ENCODE data around the gene HTT. TPM values are rescaled to one million over a fixed set of nuclear protein-coding genes. Genes with fewer than 3 reads are reported as not detected.

HTT gene
- total RNA-seq, 1 experiment from 2014 or later, result 85.4 TPM

- TF ChIP-seq AFF4 (CRISPR knock-in tag; IDR thresholded peaks at IDR 0.05; ENCODE audit: borderline replicate concordance), result no peak
Observed at GRCh38 chr4:3034231-3034630, 40.2 kb upstream of the HTT start (continued).

- ATAC-seq (no peak), DNase-seq (ENCODE audit: low spot score) (no peak)
- no peaks in the 10 kb centered on the region for H3K9me3 Mint-ChIP-seq
- no peak for TF ChIP-seq ATF6 (CRISPR knock-in tag; IDR thresholded peaks at IDR 0.05)
- TF ChIP-seq TEAD4 (CRISPR knock-in tag; IDR thresholded peaks at IDR 0.05), result no peak
- no peak for TF ChIP-seq ZNF425 (CRISPR knock-in tag; conservative IDR thresholded peaks at IDR 0.05)
- no peak for TF ChIP-seq FOXJ3 (CRISPR knock-in tag; IDR thresholded peaks at IDR 0.05; ENCODE audit: borderline replicate concordance)
- ChIA-PET POLR2A (no interaction called here), CTCF (interaction anchor here (1.6 to 2.4 kb wide), 2 partner anchors 57 to 283 kb away, joined by 5 read pairs; no protein-coding TSS in a partner anchor)
- no peaks in the 10 kb centered on the region for H3K36me3 Mint-ChIP-seq
- no peak overlapping the region for H3K4me3 Mint-ChIP-seq
- H3K4me1 Mint-ChIP-seq, result 0 out of 2 replicates have a peak, but pooled peaks cover 4% of the 10 kb centered on the region
- H3K27ac Mint-ChIP-seq, result no peak overlapping the region
- H3K27me3 Mint-ChIP-seq (ENCODE audit: low read depth), result no peaks in the 10 kb centered on the region
Observed at GRCh38 chr4:3035249-3035648, 39.2 kb upstream of the HTT start.

GRCh38 chr4:3035674-3036073 is 38.8 kb upstream of the HTT start:
- 0 out of 2 replicates have a peak, but pooled peaks cover 4% of the 10 kb centered on the region for H3K4me1 Mint-ChIP-seq
- TF ChIP-seq NFATC4 (CRISPR knock-in tag; IDR thresholded peaks at IDR 0.05) (no peak), TP53 (CRISPR knock-in tag; IDR thresholded peaks at IDR 0.05) (no peak), ZNF396 (CRISPR knock-in tag; IDR thresholded peaks at IDR 0.05; ENCODE audit: borderline replicate concordance) (no peak), CBFB (CRISPR knock-in tag; IDR thresholded peaks at IDR 0.05; ENCODE audit: low read depth) (no peak), NR2C2 (CRISPR knock-in tag; IDR thresholded peaks at IDR 0.05) (no peak), ZNF281 (CRISPR knock-in tag; IDR thresholded peaks at IDR 0.05) (no peak), USF1 (CRISPR knock-in tag; IDR thresholded peaks at IDR 0.05) (no peak), ZNF425 (CRISPR knock-in tag; conservative IDR thresholded peaks at IDR 0.05) (no peak), SP1 (CRISPR knock-in tag; conservative IDR thresholded peaks at IDR 0.05) (no peak), STAT6 (CRISPR knock-in tag; conservative IDR thresholded peaks at IDR 0.05; ENCODE audit: low read depth) (no peak)
- no peaks in the 10 kb centered on the region for H3K36me3 Mint-ChIP-seq
- ATAC-seq (no peak), DNase-seq (ENCODE audit: low spot score) (no peak)
- no peak overlapping the region for H3K27ac Mint-ChIP-seq
- H3K27me3 Mint-ChIP-seq (ENCODE audit: low read depth), result no peaks in the 10 kb centered on the region; the same call in 1 of the 2 replicates
- ChIA-PET CTCF (interaction anchor here (1.0 to 2.4 kb wide), 2 partner anchors 26 to 283 kb away, joined by 3 to 5 read pairs; no protein-coding TSS in a partner anchor), POLR2A (no interaction called here)
- no peak overlapping the region for H3K4me3 Mint-ChIP-seq
- no peaks in the 10 kb centered on the region for H3K9me3 Mint-ChIP-seq

Measured in WTC11 (cell line).